GM23338 (cell line): ENCODE results near the gene MINK1. TPM values are rescaled to one million over a fixed set of nuclear protein-coding genes. Genes with fewer than 3 reads are reported as not detected.

ENCODE experiments used
- ATAC-seq: fragments of 200-7000 bp; cut with Tn5 transposase; 3 replicates; pipeline ENCODE4 v1.9.1; 2020
- DNase-seq: peaks from one replicate; pipeline ENCODE4 v3.0.0-alpha.2; 2015; ENCODE audit warnings: low spot score
- H2AFZ ChIP-seq: fragments of 200-600 bp; sonication (generic); 2 replicates; pipeline ENCODE4 v1.8.0; 2016; ENCODE audit warnings: antibody characterized with exemption, mild to moderate bottlenecking, moderate library complexity
- H3F3A ChIP-seq: fragments of 200-600 bp; sonication (generic); replicated peaks from 2 replicates; pipeline ENCODE4 v1.8.0; 2017; ENCODE audit warnings: antibody characterized with exemption, mixed run types, low read depth
- H3K27ac ChIP-seq: fragments of 200-600 bp; sonication (generic); 2 replicates; pipeline ENCODE4 v1.6.1; 2016; ENCODE audit warnings: low read depth
- H3K27me3 ChIP-seq: fragments of 200-600 bp; sonication (generic); 2 replicates; pipeline ENCODE4 v1.8.0; 2016; ENCODE audit warnings: mild to moderate bottlenecking, mixed run types, moderate library complexity; ENCODE audit not compliant: insufficient read depth
- H3K36me3 ChIP-seq: fragments of 200-600 bp; sonication (generic); 2 replicates; pipeline ENCODE4 v1.8.0; 2016; ENCODE audit warnings: mild to moderate bottlenecking; ENCODE audit not compliant: insufficient read depth
- H3K4me1 ChIP-seq: fragments of 200-600 bp; sonication (generic); 2 replicates; pipeline ENCODE4 v1.8.0; 2016; ENCODE audit warnings: mild to moderate bottlenecking, moderate library complexity; ENCODE audit not compliant: insufficient read depth
- H3K4me2 ChIP-seq: fragments of 200-600 bp; sonication (generic); 2 replicates; pipeline ENCODE4 v1.7.1; 2017; ENCODE audit warnings: mixed run types
- H3K4me3 ChIP-seq: fragments of 200-600 bp; sonication (generic); 2 replicates; pipeline ENCODE4 v1.6.1; 2016; ENCODE audit warnings: mixed run types
- H3K79me2 ChIP-seq: fragments of 200-600 bp; sonication (generic); replicated peaks from 2 replicates; pipeline ENCODE4 v1.8.0; 2017; ENCODE audit warnings: mild to moderate bottlenecking; ENCODE audit not compliant: insufficient read depth
- H3K9me2 ChIP-seq: fragments of 200-600 bp; sonication (generic); 2 replicates; pipeline ENCODE4 v1.8.0; 2017; ENCODE audit not compliant: insufficient read depth
- H4K20me1 ChIP-seq: fragments of 200-600 bp; sonication (generic); replicated peaks from 2 replicates; pipeline ENCODE4 v1.8.0; 2017; ENCODE audit warnings: mild to moderate bottlenecking; ENCODE audit not compliant: insufficient read depth
- H3K27ac Mint-ChIP-seq: 2 replicates; pipeline ENCODE4 v1.8.0; 2020; ENCODE audit warnings: inconsistent platforms, mild to moderate bottlenecking, moderate library complexity, mixed read lengths
- H3K27me3 Mint-ChIP-seq: 3 replicates; pipeline ENCODE4 v1.8.0; 2022; ENCODE audit warnings: low read depth, mild to moderate bottlenecking, moderate library complexity, mixed read lengths, inconsistent platforms; ENCODE audit not compliant: insufficient read depth, poor library complexity
- H3K36me3 Mint-ChIP-seq: 3 replicates; pipeline ENCODE4 v1.8.0; 2021; ENCODE audit warnings: low read depth, mild to moderate bottlenecking, inconsistent platforms, moderate library complexity, mixed read lengths
- H3K4me1 Mint-ChIP-seq: 3 replicates; pipeline ENCODE4 v1.8.0; 2020; ENCODE audit warnings: mild to moderate bottlenecking, inconsistent platforms, mixed read lengths
- H3K4me3 Mint-ChIP-seq: 3 replicates; pipeline ENCODE4 v1.8.0; 2021; ENCODE audit warnings: moderate library complexity, mild to moderate bottlenecking, inconsistent platforms, mixed read lengths
- H3K9me3 Mint-ChIP-seq: 3 replicates; pipeline ENCODE4 v1.8.0; 2020; ENCODE audit warnings: moderate library complexity, mild to moderate bottlenecking, inconsistent platforms, mixed read lengths
- CTCF ChIP-seq, 2 experiments: fragments of 200-600 bp in 1 of 2; sonication (generic) in 1 of 2; conservative IDR thresholded peaks; 2 replicates each; pipeline versions ENCODE4 v1.5.1 to v1.6.1; 2016 to 2017; ENCODE audit warnings: antibody characterized with exemption in 2 of 2, low read depth in 2 of 2, mild to moderate bottlenecking in 2 of 2, moderate library complexity in 1 of 2
- EZH2 ChIP-seq: fragments of 200-600 bp; sonication (generic); IDR thresholded peaks from one replicate; pipeline ENCODE4 v1.8.0; 2017; ENCODE audit warnings: antibody characterized with exemption, mild to moderate bottlenecking, low read depth; ENCODE audit not compliant: unreplicated experiment
- EZH2phosphoT487 ChIP-seq: fragments of 200-600 bp; sonication (generic); IDR thresholded peaks from one replicate; pipeline ENCODE4 v1.8.1; 2018; ENCODE audit warnings: antibody characterized with exemption; ENCODE audit not compliant: unreplicated experiment
- JUNB ChIP-seq: IDR thresholded peaks from one replicate; pipeline ENCODE4 v1.6.1; 2016; ENCODE audit warnings: antibody characterized with exemption; ENCODE audit not compliant: unreplicated experiment
- NANOG ChIP-seq: IDR thresholded peaks from 2 replicates; pipeline ENCODE4 v1.6.1; 2016; ENCODE audit warnings: antibody characterized with exemption, borderline replicate concordance
- POLR2AphosphoS5 ChIP-seq: IDR thresholded peaks from 2 replicates; pipeline ENCODE4 v1.6.1; 2016; ENCODE audit warnings: antibody characterized with exemption, low read depth
- STAT1 ChIP-seq: IDR thresholded peaks from one replicate; pipeline ENCODE4 v1.6.1; 2016; ENCODE audit warnings: antibody characterized with exemption; ENCODE audit not compliant: unreplicated experiment
- ZNF114 ChIP-seq: fragments of 250-450 bp; sonication (Bioruptor Pico); IDR thresholded peaks from 2 replicates; pipeline ENCODE4 v1.5.0; 2020; ENCODE audit warnings: mild to moderate bottlenecking, moderate library complexity
- polyA plus RNA-seq: library from polyadenylated mRNA; unstranded; fragments of >200 nt; fragmentation: Nextera tagmentation; extraction: Ambion mirVana; gene quantifications from 2 replicates; pipeline ENCODE4 v1.2.1, GENCODE V29; 2016
- total RNA-seq: library from RNA; depleted of rRNA; stranded (reverse); fragments of >200 nt; shearing (Covaris generic); gene quantifications from 2 replicates; pipeline ENCODE4 v1.2.3, GENCODE V29; 2014
- TF ChIP-seq, protein P1 (sequence below): IDR thresholded peaks from one replicate; pipeline ENCODE4 v1.6.1; 2018; ENCODE audit warnings: antibody characterized with exemption; ENCODE audit not compliant: unreplicated experiment
- TF ChIP-seq, protein P2 (sequence below): IDR thresholded peaks from 2 replicates; pipeline ENCODE4 v1.6.1; 2016; ENCODE audit warnings: antibody characterized with exemption

MINK1 gene
- total and polyA plus RNA-seq, 2 experiments from 2014 or later: 17.3 to 54.9 TPM

DNA sequence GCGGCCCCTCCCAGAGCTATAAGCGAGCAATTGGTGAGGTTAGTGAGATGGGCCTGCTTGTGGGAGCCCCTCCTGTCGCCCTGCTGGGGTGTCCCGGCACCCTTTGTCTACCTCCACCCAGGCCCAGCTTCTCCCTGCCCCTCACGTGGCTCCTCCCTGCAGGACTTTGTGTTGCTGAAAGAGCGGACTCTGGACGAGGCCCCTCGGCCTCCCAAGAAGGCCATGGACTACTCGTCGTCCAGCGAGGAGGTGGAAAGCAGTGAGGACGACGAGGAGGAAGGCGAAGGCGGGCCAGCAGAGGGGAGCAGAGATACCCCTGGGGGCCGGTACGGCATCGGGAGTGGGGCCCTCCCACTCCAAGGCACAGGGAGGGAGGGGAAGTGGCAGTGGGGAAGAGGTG, 60.1 kb downstream of the MINK1 start (continued):
- TF ChIP-seq, protein P1, sequence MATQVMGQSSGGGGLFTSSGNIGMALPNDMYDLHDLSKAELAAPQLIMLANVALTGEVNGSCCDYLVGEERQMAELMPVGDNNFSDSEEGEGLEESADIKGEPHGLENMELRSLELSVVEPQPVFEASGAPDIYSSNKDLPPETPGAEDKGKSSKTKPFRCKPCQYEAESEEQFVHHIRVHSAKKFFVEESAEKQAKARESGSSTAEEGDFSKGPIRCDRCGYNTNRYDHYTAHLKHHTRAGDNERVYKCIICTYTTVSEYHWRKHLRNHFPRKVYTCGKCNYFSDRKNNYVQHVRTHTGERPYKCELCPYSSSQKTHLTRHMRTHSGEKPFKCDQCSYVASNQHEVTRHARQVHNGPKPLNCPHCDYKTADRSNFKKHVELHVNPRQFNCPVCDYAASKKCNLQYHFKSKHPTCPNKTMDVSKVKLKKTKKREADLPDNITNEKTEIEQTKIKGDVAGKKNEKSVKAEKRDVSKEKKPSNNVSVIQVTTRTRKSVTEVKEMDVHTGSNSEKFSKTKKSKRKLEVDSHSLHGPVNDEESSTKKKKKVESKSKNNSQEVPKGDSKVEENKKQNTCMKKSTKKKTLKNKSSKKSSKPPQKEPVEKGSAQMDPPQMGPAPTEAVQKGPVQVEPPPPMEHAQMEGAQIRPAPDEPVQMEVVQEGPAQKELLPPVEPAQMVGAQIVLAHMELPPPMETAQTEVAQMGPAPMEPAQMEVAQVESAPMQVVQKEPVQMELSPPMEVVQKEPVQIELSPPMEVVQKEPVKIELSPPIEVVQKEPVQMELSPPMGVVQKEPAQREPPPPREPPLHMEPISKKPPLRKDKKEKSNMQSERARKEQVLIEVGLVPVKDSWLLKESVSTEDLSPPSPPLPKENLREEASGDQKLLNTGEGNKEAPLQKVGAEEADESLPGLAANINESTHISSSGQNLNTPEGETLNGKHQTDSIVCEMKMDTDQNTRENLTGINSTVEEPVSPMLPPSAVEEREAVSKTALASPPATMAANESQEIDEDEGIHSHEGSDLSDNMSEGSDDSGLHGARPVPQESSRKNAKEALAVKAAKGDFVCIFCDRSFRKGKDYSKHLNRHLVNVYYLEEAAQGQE: no peak
- TF ChIP-seq EZH2 (no peak), JUNB (no peak), NANOG (no peak), EZH2phosphoT487 (no peak)
- TF ChIP-seq, protein P2, sequence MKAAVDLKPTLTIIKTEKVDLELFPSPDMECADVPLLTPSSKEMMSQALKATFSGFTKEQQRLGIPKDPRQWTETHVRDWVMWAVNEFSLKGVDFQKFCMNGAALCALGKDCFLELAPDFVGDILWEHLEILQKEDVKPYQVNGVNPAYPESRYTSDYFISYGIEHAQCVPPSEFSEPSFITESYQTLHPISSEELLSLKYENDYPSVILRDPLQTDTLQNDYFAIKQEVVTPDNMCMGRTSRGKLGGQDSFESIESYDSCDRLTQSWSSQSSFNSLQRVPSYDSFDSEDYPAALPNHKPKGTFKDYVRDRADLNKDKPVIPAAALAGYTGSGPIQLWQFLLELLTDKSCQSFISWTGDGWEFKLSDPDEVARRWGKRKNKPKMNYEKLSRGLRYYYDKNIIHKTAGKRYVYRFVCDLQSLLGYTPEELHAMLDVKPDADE: no peak

DNA sequence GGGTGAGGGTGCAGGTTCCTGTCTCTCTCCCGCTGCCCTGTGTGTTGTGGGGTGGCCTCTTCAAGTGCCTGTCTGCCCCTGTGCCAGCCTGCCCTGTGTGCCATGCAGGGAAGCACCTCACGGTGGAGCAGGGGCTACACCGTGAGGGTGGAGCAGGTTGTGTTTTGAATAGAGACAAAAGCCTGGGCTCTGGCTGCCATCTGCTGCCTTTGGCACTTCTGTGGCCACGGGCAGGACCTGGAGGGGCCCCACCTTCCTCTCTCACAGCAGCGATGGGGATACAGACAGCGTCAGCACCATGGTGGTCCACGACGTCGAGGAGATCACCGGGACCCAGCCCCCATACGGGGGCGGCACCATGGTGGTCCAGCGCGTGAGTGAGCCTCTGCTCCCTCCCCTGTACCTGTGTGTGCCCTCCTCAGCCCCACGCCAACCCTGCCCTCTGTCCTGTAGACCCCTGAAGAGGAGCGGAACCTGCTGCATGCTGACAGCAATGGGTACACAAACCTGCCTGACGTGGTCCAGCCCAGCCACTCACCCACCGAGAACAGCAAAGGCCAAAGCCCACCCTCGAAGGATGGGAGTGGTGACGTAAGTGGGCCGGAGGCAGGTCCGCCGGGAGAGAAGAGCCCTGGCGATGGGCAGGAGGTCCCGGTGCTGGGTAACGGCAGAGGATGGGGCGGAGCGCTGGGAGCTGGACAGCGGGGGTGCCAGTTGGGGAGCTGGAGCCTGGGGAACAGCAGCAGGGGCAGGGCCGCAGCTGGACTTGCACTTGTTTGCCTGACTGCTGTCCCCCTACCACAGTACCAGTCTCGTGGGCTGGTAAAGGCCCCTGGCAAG, 60.8 kb downstream of the MINK1 start:
- H3K27me3 ChIP-seq: no peaks in the 10 kb centered on the region
- DNase-seq (no peak), ATAC-seq (no peak)
- Mint-ChIP-seq H3K27ac (no peak overlapping the region), H3K27me3 (peaks cover 23% of the 10 kb centered on the region), H3K9me3 (no peaks in the 10 kb centered on the region), H3K4me1 (peaks cover 20% of the 10 kb centered on the region), H3K4me3 (no peak overlapping the region), H3K36me3 (peaks cover 26% of the 10 kb centered on the region)
- H4K20me1 ChIP-seq: no peaks in the 10 kb centered on the region
- peaks cover 13% of the 10 kb centered on the region; the same call in 1 of the 2 replicates for H3F3A ChIP-seq
- H3K4me3 ChIP-seq: no peak overlapping the region
- H3K79me2 ChIP-seq: no peaks in the 10 kb centered on the region
- H3K36me3 ChIP-seq: no peaks in the 10 kb centered on the region; the same call in 1 of the 2 replicates
- TF ChIP-seq POLR2AphosphoS5: no peak
- no peak for TF ChIP-seq JUNB
- TF ChIP-seq ZNF114: no peak
- TF ChIP-seq EZH2: no peak
- TF ChIP-seq EZH2phosphoT487: no peak
- TF ChIP-seq, protein P1: no peak
- no peak for TF ChIP-seq NANOG
- TF ChIP-seq, protein P2: no peak
- TF ChIP-seq CTCF (conservative IDR thresholded peaks at IDR 0.05; ENCODE audit: low read depth in 2 of 2): no peak
- TF ChIP-seq STAT1: no peak
- H3K4me1 ChIP-seq: peaks cover 5% of the 10 kb centered on the region; the same call in 1 of the 2 replicates
- no peak overlapping the region for H3K4me2 ChIP-seq
- H3K27ac ChIP-seq: no peak overlapping the region
- no peaks in the 10 kb centered on the region for H3K9me2 ChIP-seq
- H2AFZ ChIP-seq: no peak overlapping the region
